Measurements from ENCODE around the gene ROPN1L.
"Not testable (repeated sequence)": the region's sequence is repeated elsewhere in the genome, so short reads cannot be mapped to it uniquely, and the experiment has no call there.

Gene ROPN1L

DNA sequence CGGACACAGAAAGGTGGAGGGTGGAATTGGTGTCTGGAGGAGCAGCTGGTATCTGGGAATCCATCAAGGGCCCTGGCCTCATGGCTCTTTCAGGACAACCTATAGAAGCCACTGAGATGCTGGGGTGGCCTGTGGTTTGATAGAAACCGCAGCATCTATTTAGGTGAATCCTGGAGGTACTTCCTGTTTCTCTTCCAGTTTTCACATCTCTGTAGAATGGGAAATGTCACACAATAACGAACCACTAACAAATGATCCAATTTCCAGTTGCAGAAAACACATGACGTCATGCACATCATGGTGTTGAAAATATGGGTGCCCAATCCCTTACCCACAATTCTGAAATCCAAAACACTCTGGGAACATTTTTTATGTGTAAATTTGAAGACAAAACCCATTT, 52.2 kb downstream of the ROPN1L start:
- Histone ChIP-seq H3K9me2 (replicated peaks; ENCODE audit: low read depth, low read length) (no peaks in the 10 kb centered on the region), H3K27me3 (ENCODE audit: insufficient read depth, low read length, poor library complexity, severe bottlenecking) (no peaks in the 10 kb centered on the region), H3F3A (ENCODE audit: low read depth) (no peaks in the 10 kb centered on the region), H4K20me1 (ENCODE audit: insufficient read depth, low read length, poor library complexity, severe bottlenecking) (no peaks in the 10 kb centered on the region), H3K9me3 (ENCODE audit: insufficient read depth, low read depth, low read length) (peaks cover 7% of the 10 kb centered on the region; the same call in 1 of the 2 replicates), H3K4me2 (ENCODE audit: low read depth, low read length, poor library complexity, severe bottlenecking) (no peak overlapping the region), H2AFZ (ENCODE audit: low read length) (no peak overlapping the region), H3K4me1 (ENCODE audit: insufficient read depth, low read length, poor library complexity, severe bottlenecking) (peaks cover 21% of the 10 kb centered on the region), H3K9ac (ENCODE audit: low read depth, low read length, poor library complexity, severe bottlenecking) (no peak overlapping the region), H3K4me3 (ENCODE audit: low read length, poor library complexity, severe bottlenecking) (no peak overlapping the region), H3K36me3 (ENCODE audit: insufficient read depth, low read length) (no peaks in the 10 kb centered on the region), H3K79me2 (ENCODE audit: insufficient read depth, low read length) (no peaks in the 10 kb centered on the region)
- TF ChIP-seq, protein P1, sequence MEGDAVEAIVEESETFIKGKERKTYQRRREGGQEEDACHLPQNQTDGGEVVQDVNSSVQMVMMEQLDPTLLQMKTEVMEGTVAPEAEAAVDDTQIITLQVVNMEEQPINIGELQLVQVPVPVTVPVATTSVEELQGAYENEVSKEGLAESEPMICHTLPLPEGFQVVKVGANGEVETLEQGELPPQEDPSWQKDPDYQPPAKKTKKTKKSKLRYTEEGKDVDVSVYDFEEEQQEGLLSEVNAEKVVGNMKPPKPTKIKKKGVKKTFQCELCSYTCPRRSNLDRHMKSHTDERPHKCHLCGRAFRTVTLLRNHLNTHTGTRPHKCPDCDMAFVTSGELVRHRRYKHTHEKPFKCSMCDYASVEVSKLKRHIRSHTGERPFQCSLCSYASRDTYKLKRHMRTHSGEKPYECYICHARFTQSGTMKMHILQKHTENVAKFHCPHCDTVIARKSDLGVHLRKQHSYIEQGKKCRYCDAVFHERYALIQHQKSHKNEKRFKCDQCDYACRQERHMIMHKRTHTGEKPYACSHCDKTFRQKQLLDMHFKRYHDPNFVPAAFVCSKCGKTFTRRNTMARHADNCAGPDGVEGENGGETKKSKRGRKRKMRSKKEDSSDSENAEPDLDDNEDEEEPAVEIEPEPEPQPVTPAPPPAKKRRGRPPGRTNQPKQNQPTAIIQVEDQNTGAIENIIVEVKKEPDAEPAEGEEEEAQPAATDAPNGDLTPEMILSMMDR (conservative IDR thresholded peaks at IDR 0.05; ENCODE audit: low read length): no peak
- TF ChIP-seq EZH2phosphoT487 (IDR thresholded peaks at IDR 0.05; ENCODE audit: borderline replicate concordance): no peak

DNA sequence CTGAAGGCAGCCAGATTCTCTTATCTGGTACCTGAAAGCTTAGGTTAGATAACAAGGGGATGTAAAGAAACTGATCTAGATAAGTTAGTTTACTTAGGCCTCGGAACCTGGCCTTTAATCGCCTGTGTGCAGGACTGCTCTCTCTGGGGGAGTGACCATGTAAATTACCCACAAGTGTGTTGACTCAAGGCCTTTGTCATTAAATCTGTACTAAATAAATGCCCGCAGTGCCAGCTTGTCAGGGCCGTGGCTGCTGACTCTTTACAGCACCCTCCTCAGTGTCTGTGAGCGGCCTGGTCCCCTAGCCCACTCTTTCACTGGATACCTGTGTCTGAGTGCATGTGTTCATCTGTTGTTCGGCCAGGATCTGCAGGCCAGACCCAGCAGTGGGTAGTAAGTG, 52.8 kb downstream of the ROPN1L start:
- H4K20me1 ChIP-seq (ENCODE audit: insufficient read depth, low read length, poor library complexity, severe bottlenecking); H2AFZ ChIP-seq (ENCODE audit: low read length); H3K36me3 ChIP-seq (ENCODE audit: insufficient read depth, low read length); H3K4me2 ChIP-seq (ENCODE audit: low read depth, low read length, poor library complexity, severe bottlenecking); H3F3A ChIP-seq (ENCODE audit: low read depth); H3K4me3 ChIP-seq (ENCODE audit: low read length, poor library complexity, severe bottlenecking); H3K9me3 ChIP-seq (ENCODE audit: insufficient read depth, low read depth, low read length); H3K27me3 ChIP-seq (ENCODE audit: insufficient read depth, low read length, poor library complexity, severe bottlenecking); H3K9ac ChIP-seq (ENCODE audit: low read depth, low read length, poor library complexity, severe bottlenecking); H3K9me2 ChIP-seq (replicated peaks; ENCODE audit: low read depth, low read length); H3K79me2 ChIP-seq (ENCODE audit: insufficient read depth, low read length): not testable (repeated sequence)
- H3K4me1 ChIP-seq (ENCODE audit: insufficient read depth, low read length, poor library complexity, severe bottlenecking): peaks cover 15% of the 10 kb centered on the region

DNA sequence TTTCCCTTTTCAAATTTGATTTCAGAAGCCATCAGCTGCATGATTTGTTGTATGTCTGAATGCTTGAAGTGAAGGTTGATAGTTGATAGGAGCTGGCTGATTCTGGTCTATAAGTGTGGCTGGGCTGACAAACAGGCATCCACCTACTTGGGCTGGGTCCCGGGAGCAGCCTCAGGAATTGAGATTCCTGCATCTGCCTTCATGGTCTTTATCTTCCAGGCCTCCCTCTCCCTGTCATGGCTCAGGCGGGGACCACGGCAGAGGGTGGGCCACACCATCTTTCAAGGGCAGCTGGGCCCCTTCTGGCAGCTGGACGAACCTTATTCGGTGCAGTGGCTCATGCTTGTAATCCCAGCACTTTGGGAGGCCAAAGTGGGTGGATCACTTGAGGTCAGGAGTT, 55.9 kb downstream of the ROPN1L start:
- H3K9me3 ChIP-seq (ENCODE audit: insufficient read depth, low read depth, low read length): peaks cover 7% of the 10 kb centered on the region; the same call in 1 of the 2 replicates
- no peaks in the 10 kb centered on the region for H3K79me2 ChIP-seq (ENCODE audit: insufficient read depth, low read length)
- H3K9ac ChIP-seq (ENCODE audit: low read depth, low read length, poor library complexity, severe bottlenecking): no peak overlapping the region
- H3K4me3 ChIP-seq (ENCODE audit: low read length, poor library complexity, severe bottlenecking): no peak overlapping the region
- H3K9me2 ChIP-seq (replicated peaks; ENCODE audit: low read depth, low read length): no peaks in the 10 kb centered on the region
- no peak overlapping the region for H3K4me2 ChIP-seq (ENCODE audit: low read depth, low read length, poor library complexity, severe bottlenecking)
- H3K27me3 ChIP-seq (ENCODE audit: insufficient read depth, low read length, poor library complexity, severe bottlenecking): no peaks in the 10 kb centered on the region
- no peaks in the 10 kb centered on the region for H3K4me1 ChIP-seq (ENCODE audit: insufficient read depth, low read length, poor library complexity, severe bottlenecking)
- TF ChIP-seq EZH2phosphoT487 (IDR thresholded peaks at IDR 0.05; ENCODE audit: borderline replicate concordance): no peak
- TF ChIP-seq, protein P1 (conservative IDR thresholded peaks at IDR 0.05; ENCODE audit: low read length): no peak
- no peak overlapping the region for H2AFZ ChIP-seq (ENCODE audit: low read length)
- no peaks in the 10 kb centered on the region for H4K20me1 ChIP-seq (ENCODE audit: insufficient read depth, low read length, poor library complexity, severe bottlenecking)
- no peaks in the 10 kb centered on the region for H3K36me3 ChIP-seq (ENCODE audit: insufficient read depth, low read length)
- no peaks in the 10 kb centered on the region for H3F3A ChIP-seq (ENCODE audit: low read depth)

DNA sequence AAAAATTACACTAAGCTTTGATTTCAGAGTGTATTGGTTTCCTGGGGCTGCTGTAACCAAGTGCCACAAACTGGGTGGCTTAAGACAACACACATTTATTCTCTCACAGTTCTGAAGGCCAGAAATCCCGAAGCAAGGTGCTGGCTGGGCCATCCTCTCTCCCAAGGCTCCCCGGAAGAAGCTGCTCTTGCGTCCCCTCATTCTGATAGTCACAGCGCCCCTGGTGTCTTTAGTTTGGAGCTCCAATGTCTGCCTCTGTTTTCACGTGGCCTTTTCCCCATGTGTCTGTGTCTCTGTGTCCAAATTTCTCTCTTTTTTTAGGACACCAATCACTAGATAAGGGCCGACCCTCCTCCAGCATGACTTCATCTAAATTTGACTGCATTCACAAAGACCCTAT, 56.7 kb downstream of the ROPN1L start:
- Histone ChIP-seq H3K9me3 (ENCODE audit: insufficient read depth, low read depth, low read length) (peaks cover 7% of the 10 kb centered on the region; the same call in 1 of the 2 replicates), H2AFZ (ENCODE audit: low read length) (no peak overlapping the region), H3K4me1 (ENCODE audit: insufficient read depth, low read length, poor library complexity, severe bottlenecking) (no peaks in the 10 kb centered on the region), H3K27me3 (ENCODE audit: insufficient read depth, low read length, poor library complexity, severe bottlenecking) (no peaks in the 10 kb centered on the region), H3K79me2 (ENCODE audit: insufficient read depth, low read length) (no peaks in the 10 kb centered on the region), H3K36me3 (ENCODE audit: insufficient read depth, low read length) (no peaks in the 10 kb centered on the region), H4K20me1 (ENCODE audit: insufficient read depth, low read length, poor library complexity, severe bottlenecking) (no peaks in the 10 kb centered on the region), H3F3A (ENCODE audit: low read depth) (no peaks in the 10 kb centered on the region), H3K9ac (ENCODE audit: low read depth, low read length, poor library complexity, severe bottlenecking) (no peak overlapping the region), H3K9me2 (replicated peaks; ENCODE audit: low read depth, low read length) (no peaks in the 10 kb centered on the region), H3K4me3 (ENCODE audit: low read length, poor library complexity, severe bottlenecking) (no peak overlapping the region), H3K4me2 (ENCODE audit: low read depth, low read length, poor library complexity, severe bottlenecking) (no peak overlapping the region)
- TF ChIP-seq EZH2phosphoT487 (IDR thresholded peaks at IDR 0.05; ENCODE audit: borderline replicate concordance): no peak
- TF ChIP-seq, protein P1 (conservative IDR thresholded peaks at IDR 0.05; ENCODE audit: low read length): no peak
